ENCODE data around the gene CTLA4. TPM values are rescaled to one million over a fixed set of nuclear protein-coding genes. Genes with fewer than 3 reads are reported as not detected.

Gene CTLA4
- total and polyA plus RNA-seq, 9 of the 15 experiments (the other 6 are each of a cell fraction or from before 2014, with no cell fraction given) = 0.10 to 0.22 (median 0.11) TPM; not detected in 4

- CTCF ChIA-PET (ENCODE audit: low intra/inter-chr PET ratio) = no interaction called here
- intact Hi-C loops (cut with micrococcal nuclease) = loop anchor here (5.0 to 10.0 kb wide), 2 partner anchors 585 to 1232 kb away; partner anchors contain the start of gene CYP20A1
Measured at GRCh38 chr2:203819434-203820133, 48.0 kb upstream of the CTLA4 start.

More at GRCh38 chr2:203819434-203820133, 48.0 kb upstream of the CTLA4 start:
- ATAC-seq (no peak), FAIRE-seq (no peak), DNase-seq (ENCODE audit: extremely low read depth in 1 of 4, low spot score in 3 of 4) (no peak)
- no peak overlapping the region for H3K9ac ChIP-seq (ENCODE audit: insufficient read depth in 1 of 2, low read depth in 2 of 2, low read length in 2 of 2)
- H3K36me3 ChIP-seq (ENCODE audit: control insufficient read depth, insufficient read depth, low read length) = no peaks in the 10 kb centered on the region
- TF ChIP-seq ETV1 (tag; conservative IDR thresholded peaks at IDR 0.05; ENCODE audit: low read depth) = no peak
- TF ChIP-seq POLR2G (IDR thresholded peaks at IDR 0.05; ENCODE audit: low read depth, low read length) = no peak
- TF ChIP-seq MTA3 (IDR thresholded peaks at IDR 0.05; ENCODE audit: borderline replicate concordance) = no peak
- no peak for TF ChIP-seq ZBTB17 (CRISPR knock-in tag; IDR thresholded peaks at IDR 0.05)
- TF ChIP-seq KLF6 (CRISPR knock-in tag; IDR thresholded peaks at IDR 0.05; ENCODE audit: borderline replicate concordance) = no peak
- TF ChIP-seq BRD9 (IDR thresholded peaks at IDR 0.05; ENCODE audit: low read depth, partially characterized antibody) = no peak
- TF ChIP-seq POU5F1 (IDR thresholded peaks at IDR 0.05; ENCODE audit: borderline replicate concordance, low read depth, low read length, partially characterized antibody) = no peak
- no peak for TF ChIP-seq HNRNPL (IDR thresholded peaks at IDR 0.05; ENCODE audit: low read depth, low read length)
- no peak for TF ChIP-seq POLR2A (conservative IDR thresholded peaks at IDR 0.05)
- no peak for TF ChIP-seq SPI1 (IDR thresholded peaks at IDR 0.05; ENCODE audit: borderline replicate concordance, low read depth, low read length)
- no peak for TF ChIP-seq EHMT2 (IDR thresholded peaks at IDR 0.05)
- no peak for TF ChIP-seq ZNF76 (CRISPR knock-in tag; IDR thresholded peaks at IDR 0.05; ENCODE audit: borderline replicate concordance)
- no peak for TF ChIP-seq EWSR1 (IDR thresholded peaks at IDR 0.05; ENCODE audit: borderline replicate concordance, low read depth, partially characterized antibody)
- no peak for TF ChIP-seq SP2 (IDR thresholded peaks at IDR 0.05; ENCODE audit: extremely low read depth, low read depth, low read length, poor library complexity, severe bottlenecking)
- TF ChIP-seq STAG1 (CRISPR knock-in tag; IDR thresholded peaks at IDR 0.05; ENCODE audit: borderline replicate concordance) = no peak
- no peak for TF ChIP-seq DIDO1 (tag; IDR thresholded peaks at IDR 0.05; ENCODE audit: low read depth)
- no peak for TF ChIP-seq BRF2 (IDR thresholded peaks at IDR 0.05; ENCODE audit: borderline replicate concordance, insufficient read depth, insufficient read length)
- TF ChIP-seq SMAD1 (IDR thresholded peaks at IDR 0.05; ENCODE audit: low read depth, low read length, partially characterized antibody) = no peak
- no peak for TF ChIP-seq HMGN3 (IDR thresholded peaks at IDR 0.05; ENCODE audit: borderline replicate concordance, extremely low read depth, insufficient read length, low read depth, low read length)
- H3K79me2 ChIP-seq (ENCODE audit: control insufficient read depth, insufficient read depth, low read length) = no peaks in the 10 kb centered on the region
- H3K9me3 ChIP-seq (replicated peaks; ENCODE audit: control insufficient read depth, insufficient read depth, low read depth, low read length) = no peaks in the 10 kb centered on the region
- in situ Hi-C loops (cut with MboI) = loop anchor here (10.0 kb wide), 1 partner anchor 1245 kb away; no protein-coding TSS in a partner anchor
- H3K4me3 ChIP-seq = no peak overlapping the region
- H3K27me3 ChIP-seq (ENCODE audit: control insufficient read depth in 2 of 2, insufficient read depth in 2 of 2, low read length in 2 of 2) = peaks cover 0 to 15% of the 10 kb centered on the region in 2 experiments; a peak in 2 of 5 replicates
- no peak overlapping the region for H3K27ac ChIP-seq (ENCODE audit: extremely low read depth, low read depth, low read length)
- no peaks in the 10 kb centered on the region for H3K4me1 ChIP-seq (replicated peaks in 1 of 2; ENCODE audit: control insufficient read depth in 2 of 2, insufficient read depth in 2 of 2, low read length in 2 of 2)
- WGBS (ENCODE audit: insufficient coverage, low coverage, missing lambda C conversion rate) = under 1% methylated on average over 11 of the region's 14 CpGs
- no TSS peak for BruUV-seq (replicated peaks)
- no peaks in the 10 kb centered on the region for H3K9me1 ChIP-seq (ENCODE audit: control insufficient read depth, insufficient read depth, low read length)
- H3K4me2 ChIP-seq (ENCODE audit: insufficient read depth, low read length) = no peak overlapping the region
- no peaks in the 10 kb centered on the region for H4K20me1 ChIP-seq (replicated peaks; ENCODE audit: control insufficient read depth, insufficient read depth, low read length)
- H2AFZ ChIP-seq (ENCODE audit: low read depth, low read length) = no peak overlapping the region
- POLR2A ChIA-PET = interaction anchor here (0.6 to 0.7 kb wide), 2 partner anchors 12 to 357 kb away, joined by 3 read pairs; no protein-coding TSS in a partner anchor
